GM21619 (cell line): Measurements from ENCODE around the gene DCN.
"Not testable (repeated sequence)": the region's sequence is repeated elsewhere in the genome, so short reads cannot be mapped to it uniquely, and the experiment has no call there.

Experiments used
- ATAC-seq: cut with Tn5 transposase; IDR thresholded peaks from one replicate; pipeline ENCODE4 v1.9.1; 2021; ENCODE audit not compliant: unreplicated experiment

DCN gene

GRCh38 chr12:91182636-91183455 is at the start of gene DCN:
TSS of gene DCN (minus strand) at chr12:91182817. CDS start at chr12:91178552, 4,265 bp downstream.
- ATAC-seq = no peak

GRCh38 chr12:91230841-91231240 is 48.2 kb upstream of the DCN start:
- ATAC-seq = no peak

GRCh38 chr12:91226951-91227350 is 44.3 kb upstream of the DCN start:
- ATAC-seq = no peak

- ATAC-seq = no peak
Measured at GRCh38 chr12:91225316-91225715, 42.7 kb upstream of the DCN start.

GRCh38 chr12:91224401-91224800 is 41.8 kb upstream of the DCN start:
- ATAC-seq = no peak

- no peak for ATAC-seq
Measured at GRCh38 chr12:91222746-91223145, 40.1 kb upstream of the DCN start.

GRCh38 chr12:91219919-91220318 is 37.3 kb upstream of the DCN start:
- no peak for ATAC-seq

- no peak for ATAC-seq
Measured at GRCh38 chr12:91219511-91219910, 36.9 kb upstream of the DCN start.

GRCh38 chr12:91216871-91217270 is 34.3 kb upstream of the DCN start:
- no peak for ATAC-seq

- ATAC-seq = no peak
Measured at GRCh38 chr12:91215940-91216454, 33.4 kb upstream of the DCN start.

- no peak for ATAC-seq
Measured at GRCh38 chr12:91211866-91212265, 29.2 kb upstream of the DCN start.

- no peak for ATAC-seq
Measured at GRCh38 chr12:91210618-91211017, 28.0 kb upstream of the DCN start.

GRCh38 chr12:91210144-91210543 is 27.5 kb upstream of the DCN start:
- no peak for ATAC-seq

GRCh38 chr12:91207301-91207700 is 24.7 kb upstream of the DCN start:
- ATAC-seq = not testable (repeated sequence)

GRCh38 chr12:91205811-91206210 is 23.2 kb upstream of the DCN start:
- no peak for ATAC-seq

- ATAC-seq = no peak
Measured at GRCh38 chr12:91204421-91204820, 21.8 kb upstream of the DCN start.

- no peak for ATAC-seq
Measured at GRCh38 chr12:91203610-91204009, 21.0 kb upstream of the DCN start.

- no peak for ATAC-seq
Measured at GRCh38 chr12:91202390-91202789, 19.8 kb upstream of the DCN start.

- no peak for ATAC-seq
Measured at GRCh38 chr12:91196436-91196835, 13.8 kb upstream of the DCN start.

- no peak for ATAC-seq
Measured at GRCh38 chr12:91194500-91194899, 11.9 kb upstream of the DCN start.

- ATAC-seq = no peak
Measured at GRCh38 chr12:91191513-91192111, 9.0 kb upstream of the DCN start.

- ATAC-seq = no peak
Measured at GRCh38 chr12:91189516-91189915, 6.9 kb upstream of the DCN start.
